Ovary (tissue), 3 donors: Measurements from ENCODE around the gene DIS3L2.

Experiments
- EP300 ChIP-seq: sonication (generic); formaldehyde crosslinking; IDR thresholded peaks from one replicate; pipeline ENCODE4 v1.6.1; 2017; ENCODE audit warnings: antibody characterized with exemption
- POLR2A ChIP-seq: fragments of 450-650 bp; IDR thresholded peaks from one replicate; pipeline ENCODE4 v1.6.1; 2017; ENCODE audit warnings: antibody characterized with exemption, mild to moderate bottlenecking, moderate library complexity
- TF ChIP-seq, protein P1 (sequence below), 3 donors: fragments of 450-650 bp in 2 of 3; fragments of 200-600 bp in 1 of 3; IDR thresholded peaks; one replicate each; pipeline versions ENCODE4 v1.5.1 to v1.8.0; 2016 to 2022; ENCODE audit warnings: antibody characterized with exemption in 3 of 3, mild to moderate bottlenecking in 1 of 3
- donor health status: DM: no; HTN: no; CAD: no.

DNA sequence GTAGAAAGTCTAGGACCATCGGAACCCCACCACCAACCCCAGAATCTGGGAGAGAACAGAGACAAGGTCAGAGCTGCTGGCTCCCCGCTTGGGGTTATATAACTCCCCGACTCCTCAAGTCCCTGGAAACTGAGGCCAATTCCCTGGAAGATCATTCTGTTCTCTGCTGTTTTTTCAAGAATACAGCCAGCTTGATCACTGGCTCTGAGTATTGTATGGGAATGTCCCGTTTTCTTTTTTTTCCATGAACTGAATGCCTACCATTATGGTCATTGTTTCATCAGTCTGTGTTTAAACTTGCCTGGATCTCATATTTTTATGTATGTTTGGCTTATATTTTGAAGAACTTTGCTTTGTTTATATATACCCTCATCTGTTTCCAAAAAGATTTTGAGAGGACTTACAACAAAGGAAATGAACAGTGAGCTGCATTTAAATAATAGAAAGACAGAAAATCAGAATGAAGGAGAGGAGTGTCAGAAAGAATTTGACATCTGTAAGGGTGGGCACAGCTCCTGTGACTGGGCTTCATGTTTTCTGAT, 327.0 kb downstream of the DIS3L2 start:
- TF ChIP-seq, protein P1, sequence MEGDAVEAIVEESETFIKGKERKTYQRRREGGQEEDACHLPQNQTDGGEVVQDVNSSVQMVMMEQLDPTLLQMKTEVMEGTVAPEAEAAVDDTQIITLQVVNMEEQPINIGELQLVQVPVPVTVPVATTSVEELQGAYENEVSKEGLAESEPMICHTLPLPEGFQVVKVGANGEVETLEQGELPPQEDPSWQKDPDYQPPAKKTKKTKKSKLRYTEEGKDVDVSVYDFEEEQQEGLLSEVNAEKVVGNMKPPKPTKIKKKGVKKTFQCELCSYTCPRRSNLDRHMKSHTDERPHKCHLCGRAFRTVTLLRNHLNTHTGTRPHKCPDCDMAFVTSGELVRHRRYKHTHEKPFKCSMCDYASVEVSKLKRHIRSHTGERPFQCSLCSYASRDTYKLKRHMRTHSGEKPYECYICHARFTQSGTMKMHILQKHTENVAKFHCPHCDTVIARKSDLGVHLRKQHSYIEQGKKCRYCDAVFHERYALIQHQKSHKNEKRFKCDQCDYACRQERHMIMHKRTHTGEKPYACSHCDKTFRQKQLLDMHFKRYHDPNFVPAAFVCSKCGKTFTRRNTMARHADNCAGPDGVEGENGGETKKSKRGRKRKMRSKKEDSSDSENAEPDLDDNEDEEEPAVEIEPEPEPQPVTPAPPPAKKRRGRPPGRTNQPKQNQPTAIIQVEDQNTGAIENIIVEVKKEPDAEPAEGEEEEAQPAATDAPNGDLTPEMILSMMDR (IDR thresholded peaks at IDR 0.05) = no peak
- TF ChIP-seq POLR2A (no peak), EP300 (no peak)
